Dermis microvascular lymphatic vessel endothelial cell (primary cell): ENCODE measurements around the gene MAP4K5. TPM values are rescaled to one million over a fixed set of nuclear protein-coding genes. Genes with fewer than 3 reads are reported as not detected.

ENCODE experiments used
- total RNA-seq: library from RNA; depleted of rRNA; stranded (reverse); fragments of >200 nt; gene quantifications from 2 replicates; pipeline ENCODE4 v1.2.1, GENCODE V29; 2014

Gene MAP4K5
- total RNA-seq, 1 donor from 2014 or later, result 33.0 TPM

Other genes starting within 250 kb of the MAP4K5 start
- 3.8 and 5.0 TPM in 2 replicates for gene L2HGDH, start 220.3 kb downstream of the MAP4K5 start, total RNA-seq
- gene DMAC2L, start 220.2 kb downstream of the MAP4K5 start, total RNA-seq, result 5.4 and 6.0 TPM in 2 replicates
- 42.2 and 62.8 TPM in 2 replicates for gene CDKL1, start 135.7 kb downstream of the MAP4K5 start, total RNA-seq
- gene ATL1, start 27.6 kb upstream of the MAP4K5 start, total RNA-seq, result 0.76 and 0.90 TPM in 2 replicates
- gene SAV1, start 135.7 kb upstream of the MAP4K5 start, total RNA-seq, result 13.0 and 14.2 TPM in 2 replicates